ENCODE measurements around the gene ANXA4. TPM values are rescaled to one million over a fixed set of nuclear protein-coding genes. Genes with fewer than 3 reads are reported as not detected.
A peak's percentile ranks its signal among the peaks of the same experiment; 100 is the strongest.

ANXA4 gene
- total and polyA plus RNA-seq, 2 of the 13 experiments (the other 11 are each of a cell fraction or from before 2014, with no cell fraction given): 155 to 168 TPM

DNA sequence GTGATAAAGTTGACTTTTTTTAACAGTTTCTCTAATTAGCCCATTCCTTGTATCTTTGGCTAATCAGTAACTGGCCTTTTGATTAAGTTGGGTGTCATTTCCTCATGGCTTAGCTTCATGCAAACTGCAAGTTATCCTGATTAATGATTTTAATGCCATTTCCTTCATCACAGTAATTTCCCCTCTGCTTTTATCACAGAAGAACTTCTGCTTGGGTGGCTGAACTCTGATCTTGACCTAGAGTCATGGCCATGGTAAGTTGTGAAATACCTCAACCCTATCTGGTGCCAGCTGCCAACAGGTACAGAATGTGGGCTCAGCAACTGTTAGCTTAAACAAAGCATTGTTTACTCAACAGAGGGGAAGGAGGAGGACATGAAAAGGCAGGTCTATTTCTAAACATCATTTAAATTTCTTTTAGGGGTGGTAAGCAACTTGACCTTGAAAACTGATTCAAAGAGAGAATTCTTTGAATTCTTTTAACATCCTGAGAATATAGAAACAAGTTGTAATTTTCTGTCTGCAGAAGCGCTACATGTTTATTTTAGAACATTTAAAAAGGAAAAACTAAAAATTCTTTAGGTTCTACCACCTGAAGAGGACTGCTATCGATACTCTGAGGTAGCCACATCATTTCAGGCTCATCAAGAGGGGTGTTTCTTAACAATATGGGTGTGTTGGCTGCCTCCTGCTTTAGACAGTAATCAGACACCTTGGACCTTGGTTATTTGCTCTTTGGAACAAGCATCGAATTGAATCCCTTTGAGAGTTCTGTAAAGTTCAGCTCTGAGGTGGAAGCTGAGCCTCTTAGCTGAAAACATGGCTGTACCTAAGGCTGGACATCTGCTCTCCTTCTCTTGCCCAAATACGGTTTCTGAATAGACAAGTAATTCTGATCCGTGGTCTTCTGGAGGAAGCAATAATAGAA, 39.7 kb downstream of the ANXA4 start (continued):
- TF ChIP-seq ZNF430 (CRISPR knock-in tag; IDR thresholded peaks at IDR 0.05): 0 out of 2 replicates have a peak, but pooled peaks have one; percentile 74
- TF ChIP-seq ZNF678 (CRISPR knock-in tag; IDR thresholded peaks at IDR 0.05): no peak
- TF ChIP-seq, protein P1, sequence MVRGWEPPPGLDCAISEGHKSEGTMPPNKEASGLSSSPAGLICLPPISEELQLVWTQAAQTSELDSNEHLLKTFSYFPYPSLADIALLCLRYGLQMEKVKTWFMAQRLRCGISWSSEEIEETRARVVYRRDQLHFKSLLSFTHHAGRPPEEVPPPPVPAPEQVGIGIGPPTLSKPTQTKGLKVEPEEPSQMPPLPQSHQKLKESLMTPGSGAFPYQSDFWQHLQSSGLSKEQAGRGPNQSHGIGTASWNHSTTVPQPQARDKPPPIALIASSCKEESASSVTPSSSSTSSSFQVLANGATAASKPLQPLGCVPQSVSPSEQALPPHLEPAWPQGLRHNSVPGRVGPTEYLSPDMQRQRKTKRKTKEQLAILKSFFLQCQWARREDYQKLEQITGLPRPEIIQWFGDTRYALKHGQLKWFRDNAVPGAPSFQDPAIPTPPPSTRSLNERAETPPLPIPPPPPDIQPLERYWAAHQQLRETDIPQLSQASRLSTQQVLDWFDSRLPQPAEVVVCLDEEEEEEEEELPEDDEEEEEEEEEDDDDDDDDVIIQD (CRISPR knock-in tag; IDR thresholded peaks at IDR 0.05; ENCODE audit: low read depth): peak; percentile 88; the same call in 1 of the 2 replicates
- TF ChIP-seq, protein P2, sequence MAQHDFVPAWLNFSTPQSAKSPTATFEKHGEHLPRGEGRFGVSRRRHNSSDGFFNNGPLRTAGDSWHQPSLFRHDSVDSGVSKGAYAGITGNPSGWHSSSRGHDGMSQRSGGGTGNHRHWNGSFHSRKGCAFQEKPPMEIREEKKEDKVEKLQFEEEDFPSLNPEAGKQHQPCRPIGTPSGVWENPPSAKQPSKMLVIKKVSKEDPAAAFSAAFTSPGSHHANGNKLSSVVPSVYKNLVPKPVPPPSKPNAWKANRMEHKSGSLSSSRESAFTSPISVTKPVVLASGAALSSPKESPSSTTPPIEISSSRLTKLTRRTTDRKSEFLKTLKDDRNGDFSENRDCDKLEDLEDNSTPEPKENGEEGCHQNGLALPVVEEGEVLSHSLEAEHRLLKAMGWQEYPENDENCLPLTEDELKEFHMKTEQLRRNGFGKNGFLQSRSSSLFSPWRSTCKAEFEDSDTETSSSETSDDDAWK (CRISPR knock-in tag; IDR thresholded peaks at IDR 0.05): no peak
- peak; percentile 67 for TF ChIP-seq ONECUT2 (CRISPR knock-in tag; IDR thresholded peaks at IDR 0.05)
- no peak for TF ChIP-seq KDM5B (CRISPR knock-in tag; IDR thresholded peaks at IDR 0.05; ENCODE audit: borderline replicate concordance)
- no peak for TF ChIP-seq MXD4 (CRISPR knock-in tag; IDR thresholded peaks at IDR 0.05)
- TF ChIP-seq HNRNPLL (IDR thresholded peaks at IDR 0.05; ENCODE audit: low read depth, low read length, poor library complexity, severe bottlenecking): no peak
- TF ChIP-seq, protein P3, sequence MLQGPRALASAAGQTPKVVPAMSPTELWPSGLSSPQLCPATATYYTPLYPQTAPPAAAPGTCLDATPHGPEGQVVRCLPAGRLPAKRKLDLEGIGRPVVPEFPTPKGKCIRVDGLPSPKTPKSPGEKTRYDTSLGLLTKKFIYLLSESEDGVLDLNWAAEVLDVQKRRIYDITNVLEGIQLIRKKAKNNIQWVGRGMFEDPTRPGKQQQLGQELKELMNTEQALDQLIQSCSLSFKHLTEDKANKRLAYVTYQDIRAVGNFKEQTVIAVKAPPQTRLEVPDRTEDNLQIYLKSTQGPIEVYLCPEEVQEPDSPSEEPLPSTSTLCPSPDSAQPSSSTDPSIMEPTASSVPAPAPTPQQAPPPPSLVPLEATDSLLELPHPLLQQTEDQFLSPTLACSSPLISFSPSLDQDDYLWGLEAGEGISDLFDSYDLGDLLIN (CRISPR knock-in tag; IDR thresholded peaks at IDR 0.05; ENCODE audit: borderline replicate concordance): no peak
- TF ChIP-seq CCDC6 (CRISPR knock-in tag; IDR thresholded peaks at IDR 0.05): peak; percentile 91
- TF ChIP-seq, protein P4, sequence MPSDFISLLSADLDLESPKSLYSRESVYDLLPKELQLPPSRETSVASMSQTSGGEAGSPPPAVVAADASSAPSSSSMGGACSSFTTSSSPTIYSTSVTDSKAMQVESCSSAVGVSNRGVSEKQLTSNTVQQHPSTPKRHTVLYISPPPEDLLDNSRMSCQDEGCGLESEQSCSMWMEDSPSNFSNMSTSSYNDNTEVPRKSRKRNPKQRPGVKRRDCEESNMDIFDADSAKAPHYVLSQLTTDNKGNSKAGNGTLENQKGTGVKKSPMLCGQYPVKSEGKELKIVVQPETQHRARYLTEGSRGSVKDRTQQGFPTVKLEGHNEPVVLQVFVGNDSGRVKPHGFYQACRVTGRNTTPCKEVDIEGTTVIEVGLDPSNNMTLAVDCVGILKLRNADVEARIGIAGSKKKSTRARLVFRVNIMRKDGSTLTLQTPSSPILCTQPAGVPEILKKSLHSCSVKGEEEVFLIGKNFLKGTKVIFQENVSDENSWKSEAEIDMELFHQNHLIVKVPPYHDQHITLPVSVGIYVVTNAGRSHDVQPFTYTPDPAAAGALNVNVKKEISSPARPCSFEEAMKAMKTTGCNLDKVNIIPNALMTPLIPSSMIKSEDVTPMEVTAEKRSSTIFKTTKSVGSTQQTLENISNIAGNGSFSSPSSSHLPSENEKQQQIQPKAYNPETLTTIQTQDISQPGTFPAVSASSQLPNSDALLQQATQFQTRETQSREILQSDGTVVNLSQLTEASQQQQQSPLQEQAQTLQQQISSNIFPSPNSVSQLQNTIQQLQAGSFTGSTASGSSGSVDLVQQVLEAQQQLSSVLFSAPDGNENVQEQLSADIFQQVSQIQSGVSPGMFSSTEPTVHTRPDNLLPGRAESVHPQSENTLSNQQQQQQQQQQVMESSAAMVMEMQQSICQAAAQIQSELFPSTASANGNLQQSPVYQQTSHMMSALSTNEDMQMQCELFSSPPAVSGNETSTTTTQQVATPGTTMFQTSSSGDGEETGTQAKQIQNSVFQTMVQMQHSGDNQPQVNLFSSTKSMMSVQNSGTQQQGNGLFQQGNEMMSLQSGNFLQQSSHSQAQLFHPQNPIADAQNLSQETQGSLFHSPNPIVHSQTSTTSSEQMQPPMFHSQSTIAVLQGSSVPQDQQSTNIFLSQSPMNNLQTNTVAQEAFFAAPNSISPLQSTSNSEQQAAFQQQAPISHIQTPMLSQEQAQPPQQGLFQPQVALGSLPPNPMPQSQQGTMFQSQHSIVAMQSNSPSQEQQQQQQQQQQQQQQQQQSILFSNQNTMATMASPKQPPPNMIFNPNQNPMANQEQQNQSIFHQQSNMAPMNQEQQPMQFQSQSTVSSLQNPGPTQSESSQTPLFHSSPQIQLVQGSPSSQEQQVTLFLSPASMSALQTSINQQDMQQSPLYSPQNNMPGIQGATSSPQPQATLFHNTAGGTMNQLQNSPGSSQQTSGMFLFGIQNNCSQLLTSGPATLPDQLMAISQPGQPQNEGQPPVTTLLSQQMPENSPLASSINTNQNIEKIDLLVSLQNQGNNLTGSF (CRISPR knock-in tag; IDR thresholded peaks at IDR 0.05): no peak
- TF ChIP-seq, protein P5, sequence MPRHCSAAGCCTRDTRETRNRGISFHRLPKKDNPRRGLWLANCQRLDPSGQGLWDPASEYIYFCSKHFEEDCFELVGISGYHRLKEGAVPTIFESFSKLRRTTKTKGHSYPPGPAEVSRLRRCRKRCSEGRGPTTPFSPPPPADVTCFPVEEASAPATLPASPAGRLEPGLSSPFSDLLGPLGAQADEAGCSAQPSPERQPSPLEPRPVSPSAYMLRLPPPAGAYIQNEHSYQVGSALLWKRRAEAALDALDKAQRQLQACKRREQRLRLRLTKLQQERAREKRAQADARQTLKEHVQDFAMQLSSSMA (CRISPR knock-in tag; IDR thresholded peaks at IDR 0.05): no peak
- TF ChIP-seq MEF2D (CRISPR knock-in tag; IDR thresholded peaks at IDR 0.05): peak; percentile 98
- peak; percentile 26; the same call in 1 of the 2 replicates for TF ChIP-seq IRX3 (CRISPR knock-in tag; IDR thresholded peaks at IDR 0.05; ENCODE audit: borderline replicate concordance, low read depth)
- TF ChIP-seq NCOA2 (CRISPR knock-in tag; IDR thresholded peaks at IDR 0.05): peak; percentile 98
- TF ChIP-seq SAFB2 (CRISPR knock-in tag; IDR thresholded peaks at IDR 0.05; ENCODE audit: borderline replicate concordance, low read depth): no peak
- TF ChIP-seq DR1 (CRISPR knock-in tag; IDR thresholded peaks at IDR 0.05): no peak
- peak; percentile 43; the same call in 1 of the 2 replicates for TF ChIP-seq GABPB1 (CRISPR knock-in tag; IDR thresholded peaks at IDR 0.05)

Data from HepG2 (cell line).